A549 (cell line): ENCODE data around the gene STMN3.

Experiments
- CTCF ChIP-seq: fragments of >200 bp; sonication (Bioruptor Twin); formaldehyde crosslinking; IDR thresholded peaks from 3 replicates; pipeline ENCODE4 v1.5.1; 2016
- EHMT2 ChIP-seq: fragments of 200-600 bp; sonication (generic); IDR thresholded peaks from 2 replicates; pipeline ENCODE4 v1.6.1; 2016; ENCODE audit warnings: antibody characterized with exemption, low read depth, mild to moderate bottlenecking, moderate library complexity
- FOSB ChIP-seq: fragments of 250-450 bp; sonication (Bioruptor Pico); IDR thresholded peaks from 2 replicates; pipeline ENCODE4 v1.5.0; 2020; ENCODE audit warnings: mild to moderate bottlenecking, moderate library complexity
- HMGXB4 ChIP-seq: fragments of 250-450 bp; sonication (Bioruptor Pico); IDR thresholded peaks from 2 replicates; pipeline ENCODE4 v1.5.0; 2021; ENCODE audit warnings: mild to moderate bottlenecking, moderate library complexity, borderline replicate concordance
- HOXA7 ChIP-seq: fragments of 250-450 bp; sonication (Bioruptor Pico); IDR thresholded peaks from 2 replicates; pipeline ENCODE4 v1.5.0; 2020; ENCODE audit warnings: mild to moderate bottlenecking, moderate library complexity
- KDM1A ChIP-seq: fragments of 200-600 bp; sonication (generic); IDR thresholded peaks from 2 replicates; pipeline ENCODE4 v1.6.1; 2016; ENCODE audit warnings: low read depth, mild to moderate bottlenecking
- NFE2L2 ChIP-seq: fragments of 150-350 bp; conservative IDR thresholded peaks from 2 replicates; pipeline ENCODE4 v1.6.1; 2014; ENCODE audit warnings: low read length
- POLR2A ChIP-seq: IDR thresholded peaks from 2 replicates; pipeline ENCODE4 v1.6.1; 2012; ENCODE audit warnings: mild to moderate bottlenecking, low read length
- SREBF2 ChIP-seq: fragments of 450-650 bp; IDR thresholded peaks from 2 replicates; pipeline ENCODE4 v1.6.1; 2014; ENCODE audit warnings: mild to moderate bottlenecking, moderate library complexity

- TF ChIP-seq POLR2A (no peak), HOXA7 (CRISPR knock-in tag) (no peak), CTCF (no peak), KDM1A (no peak), HMGXB4 (CRISPR knock-in tag) (no peak), SREBF2 (no peak), FOSB (CRISPR knock-in tag) (no peak), EHMT2 (no peak), NFE2L2 (no peak)
Observed at GRCh38 chr20:63618291-63618980, 34.8 kb downstream of the STMN3 start.
